ENCODE data around the gene NQO1. TPM values are rescaled to one million over a fixed set of nuclear protein-coding genes. Genes with fewer than 3 reads are reported as not detected.

NQO1 gene
- total RNA-seq, 1 experiment from 2014 or later: 519 TPM

DNA sequence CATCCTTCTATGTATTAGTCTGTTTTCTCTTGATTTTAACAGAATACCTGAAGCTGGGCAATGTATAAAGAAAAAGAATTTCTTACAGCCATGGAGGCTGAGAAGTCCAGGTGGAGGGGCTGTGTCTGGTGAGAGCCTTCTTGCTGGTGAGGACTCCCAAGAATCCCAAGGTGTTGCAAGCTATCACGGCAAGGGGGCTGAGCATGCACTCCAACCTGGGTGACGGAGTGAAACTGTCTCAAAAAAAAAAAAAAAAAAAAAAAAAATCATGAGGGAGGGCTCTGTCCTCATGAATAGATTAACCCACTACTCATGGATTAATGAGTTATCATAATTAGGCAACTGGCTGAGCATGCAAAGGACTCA, 19.4 kb downstream of the NQO1 start:
- ChIA-PET RAD21 (ENCODE audit: low non-redundant PET in 1 of 2, low total read pairs in 2 of 2, uncharacterized antibody in 2 of 2, unreplicated experiment in 2 of 2) (no interaction called here), CTCF (interaction anchor here (1.2 to 1.7 kb wide), 2 partner anchors 47 to 223 kb away, joined by 3 to 5 read pairs; partner anchors contain the start of gene NOB1)
- intact Hi-C loops (cut with micrococcal nuclease): no loop called here

More for the DNA sequence above, 19.4 kb downstream of the NQO1 start:
- Histone ChIP-seq H3K27ac (ENCODE audit: low read depth, low read length) (peak overlapping the region; percentile 44; the same call in 1 of the 2 replicates), H3K4me2 (ENCODE audit: low read length) (no peak overlapping the region), H4K20me1 (ENCODE audit: insufficient read depth) (no peaks in the 10 kb centered on the region), H3K79me2 (ENCODE audit: insufficient read depth, low read length) (peaks cover 39% of the 10 kb centered on the region), H3K27me3 (ENCODE audit: insufficient read depth, low read length) (no peaks in the 10 kb centered on the region), H3K9ac (ENCODE audit: low read length) (no peak overlapping the region), H3K4me3 (replicated peaks in 1 of 2; ENCODE audit: low read depth in 1 of 2, low read length in 2 of 2) (no peak overlapping the region), H3K9me3 (ENCODE audit: control insufficient read depth in 1 of 2, insufficient read depth in 1 of 2, low read depth in 1 of 2, low read length in 2 of 2) (no peaks in the 10 kb centered on the region), H3K4me1 (ENCODE audit: control insufficient read depth in 1 of 2, insufficient read depth in 2 of 2, low read length in 2 of 2) (peaks cover 33 to 39% of the 10 kb centered on the region in 2 experiments), H2AFZ (ENCODE audit: low read depth, low read length, poor library complexity, severe bottlenecking) (no peak overlapping the region), H3K36me3 (ENCODE audit: control insufficient read depth in 1 of 2, insufficient read depth in 2 of 2, low read length in 2 of 2) (peaks cover 7 to 28% of the 10 kb centered on the region in 2 experiments; a peak in 3 of 4 replicates), H3K9me2 (ENCODE audit: insufficient read depth) (no peaks in the 10 kb centered on the region)
- TF ChIP-seq CBX3 (IDR thresholded peaks at IDR 0.05; ENCODE audit: low read depth) (no peak), EZH2phosphoT487 (IDR thresholded peaks at IDR 0.05; ENCODE audit: borderline replicate concordance) (no peak), ZFX (IDR thresholded peaks at IDR 0.05) (no peak), YY1 (IDR thresholded peaks at IDR 0.05; ENCODE audit: extremely low read depth, insufficient replicate concordance, low read depth, low read length) (no peak), SIN3A (IDR thresholded peaks at IDR 0.05; ENCODE audit: low read depth) (no peak), ZNF274 (IDR thresholded peaks at IDR 0.05; ENCODE audit: low read depth, low read length) (no peak), SP1 (IDR thresholded peaks at IDR 0.05; ENCODE audit: low read depth) (no peak), POLR2A (IDR thresholded peaks at IDR 0.05; ENCODE audit: borderline replicate concordance, extremely low read depth, insufficient read depth, insufficient read length) (no peak)
- TF ChIP-seq, protein P1, sequence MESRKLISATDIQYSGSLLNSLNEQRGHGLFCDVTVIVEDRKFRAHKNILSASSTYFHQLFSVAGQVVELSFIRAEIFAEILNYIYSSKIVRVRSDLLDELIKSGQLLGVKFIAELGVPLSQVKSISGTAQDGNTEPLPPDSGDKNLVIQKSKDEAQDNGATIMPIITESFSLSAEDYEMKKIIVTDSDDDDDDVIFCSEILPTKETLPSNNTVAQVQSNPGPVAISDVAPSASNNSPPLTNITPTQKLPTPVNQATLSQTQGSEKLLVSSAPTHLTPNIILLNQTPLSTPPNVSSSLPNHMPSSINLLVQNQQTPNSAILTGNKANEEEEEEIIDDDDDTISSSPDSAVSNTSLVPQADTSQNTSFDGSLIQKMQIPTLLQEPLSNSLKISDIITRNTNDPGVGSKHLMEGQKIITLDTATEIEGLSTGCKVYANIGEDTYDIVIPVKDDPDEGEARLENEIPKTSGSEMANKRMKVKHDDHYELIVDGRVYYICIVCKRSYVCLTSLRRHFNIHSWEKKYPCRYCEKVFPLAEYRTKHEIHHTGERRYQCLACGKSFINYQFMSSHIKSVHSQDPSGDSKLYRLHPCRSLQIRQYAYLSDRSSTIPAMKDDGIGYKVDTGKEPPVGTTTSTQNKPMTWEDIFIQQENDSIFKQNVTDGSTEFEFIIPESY (IDR thresholded peaks at IDR 0.05; ENCODE audit: extremely low read depth, insufficient replicate concordance, low read length): no peak
- TF ChIP-seq, protein P2, sequence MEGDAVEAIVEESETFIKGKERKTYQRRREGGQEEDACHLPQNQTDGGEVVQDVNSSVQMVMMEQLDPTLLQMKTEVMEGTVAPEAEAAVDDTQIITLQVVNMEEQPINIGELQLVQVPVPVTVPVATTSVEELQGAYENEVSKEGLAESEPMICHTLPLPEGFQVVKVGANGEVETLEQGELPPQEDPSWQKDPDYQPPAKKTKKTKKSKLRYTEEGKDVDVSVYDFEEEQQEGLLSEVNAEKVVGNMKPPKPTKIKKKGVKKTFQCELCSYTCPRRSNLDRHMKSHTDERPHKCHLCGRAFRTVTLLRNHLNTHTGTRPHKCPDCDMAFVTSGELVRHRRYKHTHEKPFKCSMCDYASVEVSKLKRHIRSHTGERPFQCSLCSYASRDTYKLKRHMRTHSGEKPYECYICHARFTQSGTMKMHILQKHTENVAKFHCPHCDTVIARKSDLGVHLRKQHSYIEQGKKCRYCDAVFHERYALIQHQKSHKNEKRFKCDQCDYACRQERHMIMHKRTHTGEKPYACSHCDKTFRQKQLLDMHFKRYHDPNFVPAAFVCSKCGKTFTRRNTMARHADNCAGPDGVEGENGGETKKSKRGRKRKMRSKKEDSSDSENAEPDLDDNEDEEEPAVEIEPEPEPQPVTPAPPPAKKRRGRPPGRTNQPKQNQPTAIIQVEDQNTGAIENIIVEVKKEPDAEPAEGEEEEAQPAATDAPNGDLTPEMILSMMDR (IDR thresholded peaks at IDR 0.05 in 2 of 3, conservative IDR thresholded peaks at IDR 0.05 in 1 of 3; ENCODE audit: borderline replicate concordance in 1 of 3, insufficient read depth in 1 of 3, low read depth in 2 of 3, low read length in 2 of 3): no peak
- TF ChIP-seq, protein P3, sequence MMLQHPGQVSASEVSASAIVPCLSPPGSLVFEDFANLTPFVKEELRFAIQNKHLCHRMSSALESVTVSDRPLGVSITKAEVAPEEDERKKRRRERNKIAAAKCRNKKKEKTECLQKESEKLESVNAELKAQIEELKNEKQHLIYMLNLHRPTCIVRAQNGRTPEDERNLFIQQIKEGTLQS (IDR thresholded peaks at IDR 0.05): no peak
- POLR2A ChIA-PET: interaction anchor here (1.3 to 1.6 kb wide), 2 partner anchors 17 to 19 kb away, joined by 3 to 5 read pairs; partner anchors contain the start of gene NQO1
- no peak for ATAC-seq
- no TSS peak for BruUV-seq (replicated peaks)
- no peak for DNase-seq (ENCODE audit: low read depth, low spot score)
